ENCODE measurements around the gene GPR35.

DNA sequence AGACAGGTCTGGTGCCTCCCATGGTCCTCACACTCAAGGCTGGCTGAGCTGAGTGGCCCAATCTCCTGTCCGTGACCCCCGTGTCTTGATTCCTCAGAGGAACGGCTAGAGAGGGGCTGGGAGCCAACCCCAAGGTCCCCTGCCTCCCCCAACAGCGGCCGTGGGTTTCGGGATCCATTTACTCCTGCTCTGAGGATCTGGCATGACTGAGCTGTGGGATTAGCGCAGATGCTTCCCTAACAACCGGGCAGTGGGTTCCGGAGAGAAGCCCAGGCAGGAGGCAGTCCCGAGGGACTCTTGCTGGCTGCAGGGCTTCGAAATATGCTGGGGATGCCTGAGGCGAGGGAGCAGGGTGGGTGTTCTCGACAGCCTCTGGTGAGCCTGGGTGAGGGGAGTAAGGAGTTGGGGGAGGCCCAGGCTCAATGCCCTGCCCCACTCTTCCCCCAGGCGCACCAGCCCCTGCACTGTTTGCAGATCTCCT lies 18.9 kb downstream of the GPR35 start:
- no peak for TF ChIP-seq CEBPB (IDR thresholded peaks at IDR 0.05; ENCODE audit: borderline replicate concordance in 1 of 2, low read depth in 2 of 2, low read length in 2 of 2)
- no peak for TF ChIP-seq CREB1 (IDR thresholded peaks at IDR 0.05; ENCODE audit: low read depth)
- TF ChIP-seq RAD21 (IDR thresholded peaks at IDR 0.05; ENCODE audit: insufficient read depth, low read depth, low read length), result no peak
- TF ChIP-seq, protein P1, sequence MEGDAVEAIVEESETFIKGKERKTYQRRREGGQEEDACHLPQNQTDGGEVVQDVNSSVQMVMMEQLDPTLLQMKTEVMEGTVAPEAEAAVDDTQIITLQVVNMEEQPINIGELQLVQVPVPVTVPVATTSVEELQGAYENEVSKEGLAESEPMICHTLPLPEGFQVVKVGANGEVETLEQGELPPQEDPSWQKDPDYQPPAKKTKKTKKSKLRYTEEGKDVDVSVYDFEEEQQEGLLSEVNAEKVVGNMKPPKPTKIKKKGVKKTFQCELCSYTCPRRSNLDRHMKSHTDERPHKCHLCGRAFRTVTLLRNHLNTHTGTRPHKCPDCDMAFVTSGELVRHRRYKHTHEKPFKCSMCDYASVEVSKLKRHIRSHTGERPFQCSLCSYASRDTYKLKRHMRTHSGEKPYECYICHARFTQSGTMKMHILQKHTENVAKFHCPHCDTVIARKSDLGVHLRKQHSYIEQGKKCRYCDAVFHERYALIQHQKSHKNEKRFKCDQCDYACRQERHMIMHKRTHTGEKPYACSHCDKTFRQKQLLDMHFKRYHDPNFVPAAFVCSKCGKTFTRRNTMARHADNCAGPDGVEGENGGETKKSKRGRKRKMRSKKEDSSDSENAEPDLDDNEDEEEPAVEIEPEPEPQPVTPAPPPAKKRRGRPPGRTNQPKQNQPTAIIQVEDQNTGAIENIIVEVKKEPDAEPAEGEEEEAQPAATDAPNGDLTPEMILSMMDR (IDR thresholded peaks at IDR 0.05 in 2 of 3, conservative IDR thresholded peaks at IDR 0.05 in 1 of 3; ENCODE audit: control insufficient read depth in 2 of 3, extremely low read depth in 1 of 3, insufficient read depth in 1 of 3, low read depth in 3 of 3, low read length in 3 of 3), result no peak
- TF ChIP-seq ZNF274 (IDR thresholded peaks at IDR 0.05; ENCODE audit: insufficient read depth, insufficient read length), result no peak

All from GM12878 (cell line).